Stimulated activated CD4-positive, alpha-beta T cell treated with anti-CD3 and anti-CD28 coated beads, Interleukin-2, amount 100 ng/mL, for 24 hours (primary cell): ENCODE data around the gene DSC1.
"Not testable (repeated sequence)": the region's sequence is repeated elsewhere in the genome, so short reads cannot be mapped to it uniquely, and the experiment has no call there.

Experiments
- DNase-seq, 2 donors: peaks; one replicate each; pipeline ENCODE4 v3.0.0-alpha.2; 2020

Gene DSC1, protein sequence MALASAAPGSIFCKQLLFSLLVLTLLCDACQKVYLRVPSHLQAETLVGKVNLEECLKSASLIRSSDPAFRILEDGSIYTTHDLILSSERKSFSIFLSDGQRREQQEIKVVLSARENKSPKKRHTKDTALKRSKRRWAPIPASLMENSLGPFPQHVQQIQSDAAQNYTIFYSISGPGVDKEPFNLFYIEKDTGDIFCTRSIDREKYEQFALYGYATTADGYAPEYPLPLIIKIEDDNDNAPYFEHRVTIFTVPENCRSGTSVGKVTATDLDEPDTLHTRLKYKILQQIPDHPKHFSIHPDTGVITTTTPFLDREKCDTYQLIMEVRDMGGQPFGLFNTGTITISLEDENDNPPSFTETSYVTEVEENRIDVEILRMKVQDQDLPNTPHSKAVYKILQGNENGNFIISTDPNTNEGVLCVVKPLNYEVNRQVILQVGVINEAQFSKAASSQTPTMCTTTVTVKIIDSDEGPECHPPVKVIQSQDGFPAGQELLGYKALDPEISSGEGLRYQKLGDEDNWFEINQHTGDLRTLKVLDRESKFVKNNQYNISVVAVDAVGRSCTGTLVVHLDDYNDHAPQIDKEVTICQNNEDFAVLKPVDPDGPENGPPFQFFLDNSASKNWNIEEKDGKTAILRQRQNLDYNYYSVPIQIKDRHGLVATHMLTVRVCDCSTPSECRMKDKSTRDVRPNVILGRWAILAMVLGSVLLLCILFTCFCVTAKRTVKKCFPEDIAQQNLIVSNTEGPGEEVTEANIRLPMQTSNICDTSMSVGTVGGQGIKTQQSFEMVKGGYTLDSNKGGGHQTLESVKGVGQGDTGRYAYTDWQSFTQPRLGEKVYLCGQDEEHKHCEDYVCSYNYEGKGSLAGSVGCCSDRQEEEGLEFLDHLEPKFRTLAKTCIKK

DNA sequence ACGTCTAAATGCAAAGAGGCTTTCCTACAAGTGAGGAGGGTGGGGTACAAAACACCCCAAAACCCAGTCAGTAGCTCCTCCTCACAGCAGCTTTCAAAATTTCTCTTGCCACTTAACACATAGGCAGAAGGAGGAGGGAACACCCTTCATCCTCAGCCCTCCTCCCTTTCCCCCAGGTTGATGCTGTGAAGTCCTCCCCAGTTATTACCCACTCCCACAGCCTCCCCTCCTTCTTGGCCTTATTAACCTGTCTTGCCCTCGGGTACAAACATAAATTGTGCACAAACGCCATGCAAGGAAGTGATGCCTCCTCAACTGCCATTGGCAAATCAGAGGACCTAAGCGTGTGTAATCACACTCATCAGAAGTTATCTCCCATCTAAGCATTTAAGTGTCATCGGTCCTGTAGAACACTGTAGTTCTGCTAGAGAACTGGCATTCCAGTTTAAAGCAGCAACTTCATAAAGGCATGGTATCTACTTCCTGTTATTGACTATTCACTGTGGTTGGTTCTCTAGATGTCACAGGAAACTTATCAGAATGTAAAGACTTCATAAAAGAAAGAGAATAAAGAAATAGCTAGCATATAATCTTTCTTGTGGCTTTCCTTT lies at the start of gene DSC1:
DSC1 (minus strand) TSS at position 32 of the 611 bp plus-strand sequence. CDS start 262 bp downstream, outside the sequence.
- no peak for DNase-seq

DNA sequence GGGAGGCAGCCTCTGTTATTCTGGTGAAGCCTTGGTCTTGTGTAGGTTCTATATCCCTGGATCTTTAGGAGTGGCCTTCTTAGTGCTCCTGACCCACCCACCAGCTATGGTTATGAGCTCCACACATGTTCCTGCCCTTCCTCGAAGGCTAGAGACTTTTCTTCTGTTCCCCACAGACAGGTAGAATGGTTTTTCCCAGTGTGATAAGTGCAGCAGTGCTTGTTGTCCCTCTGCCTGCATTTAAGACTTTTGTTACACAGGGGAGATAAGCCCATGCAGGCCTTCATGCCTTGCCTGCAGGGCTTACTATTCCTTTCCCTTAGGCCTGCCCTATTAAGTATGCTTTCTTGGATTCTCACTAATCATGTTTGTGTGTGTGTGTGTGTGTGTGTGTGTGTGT lies 48.4 kb upstream of the DSC1 start:
- DNase-seq = no peak

GRCh38 chr18:31209041-31209440 lies 46.4 kb upstream of the DSC1 start:
- no peak for DNase-seq

DNA sequence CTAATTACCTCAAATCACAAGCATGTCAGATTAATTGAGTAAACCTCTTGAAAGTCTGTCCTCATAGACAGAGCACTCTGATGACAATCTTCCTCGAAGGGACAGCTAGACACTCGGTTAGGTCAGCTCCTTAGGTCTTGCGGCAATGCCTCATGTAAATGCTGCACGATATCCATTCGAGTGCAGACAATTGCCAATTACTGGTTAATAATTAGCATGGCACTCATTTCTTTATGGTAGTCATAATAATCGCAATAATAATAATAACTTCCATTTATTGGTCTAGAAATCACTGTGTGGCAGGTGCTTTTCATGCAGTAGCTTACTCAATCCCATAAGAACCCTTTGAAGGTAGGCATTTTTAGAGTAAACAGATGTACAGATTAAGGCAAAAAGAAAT lies 44.7 kb upstream of the DSC1 start:
- no peak for DNase-seq

DNA sequence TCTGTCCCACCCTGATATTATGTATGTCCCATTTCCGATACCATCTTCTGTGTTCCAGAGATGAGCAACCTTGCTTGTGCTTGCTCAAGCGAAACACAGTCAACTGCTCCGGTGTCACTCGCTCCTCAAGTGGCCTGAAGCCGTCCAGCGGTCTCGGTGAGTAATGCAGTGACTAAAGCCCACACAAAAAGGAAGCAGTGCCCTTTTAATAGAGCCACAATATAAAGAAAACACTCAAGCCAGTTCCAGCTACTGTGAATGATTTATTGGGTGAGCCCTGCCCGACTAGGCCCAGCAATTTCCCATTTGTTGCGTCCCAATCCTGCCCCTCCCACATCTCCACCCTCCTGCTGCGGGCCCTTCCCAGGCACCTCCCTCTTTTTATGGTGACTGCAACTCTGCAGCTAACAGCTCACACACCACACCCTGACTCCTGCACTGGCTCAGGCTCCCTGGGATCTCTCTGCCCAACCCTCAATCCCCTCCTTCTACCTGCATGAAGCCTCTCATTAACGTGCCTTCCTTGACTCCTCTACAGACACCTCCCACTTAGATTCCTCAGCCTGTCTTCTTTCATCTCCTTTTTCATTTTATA lies 44.2 kb upstream of the DSC1 start:
- no peak for DNase-seq

DNA sequence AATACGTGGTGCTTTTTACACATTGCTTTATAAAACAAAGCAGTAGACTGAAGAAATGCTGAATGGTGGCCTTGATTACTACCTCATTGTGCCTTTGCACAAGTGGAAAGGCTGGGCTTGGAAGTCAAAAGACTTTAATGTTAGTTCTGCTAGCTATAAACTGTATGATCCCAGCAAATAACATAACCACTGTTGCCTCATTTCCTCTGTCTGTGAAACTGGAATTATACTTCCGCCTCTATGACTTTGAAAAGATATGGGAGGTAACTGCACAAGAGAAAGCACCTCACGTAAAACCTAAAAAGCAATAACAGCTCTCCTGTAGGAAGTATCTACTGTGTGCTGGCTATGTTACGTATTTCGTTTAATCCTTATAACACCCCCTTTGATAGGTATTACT lies 43.4 kb upstream of the DSC1 start:
- DNase-seq = no peak

- DNase-seq = no peak
These were observed 42.6 kb upstream of the DSC1 start for GRCh38 chr18:31205273-31205672.

GRCh38 chr18:31204833-31205232 lies 42.2 kb upstream of the DSC1 start:
- DNase-seq = no peak

DNA sequence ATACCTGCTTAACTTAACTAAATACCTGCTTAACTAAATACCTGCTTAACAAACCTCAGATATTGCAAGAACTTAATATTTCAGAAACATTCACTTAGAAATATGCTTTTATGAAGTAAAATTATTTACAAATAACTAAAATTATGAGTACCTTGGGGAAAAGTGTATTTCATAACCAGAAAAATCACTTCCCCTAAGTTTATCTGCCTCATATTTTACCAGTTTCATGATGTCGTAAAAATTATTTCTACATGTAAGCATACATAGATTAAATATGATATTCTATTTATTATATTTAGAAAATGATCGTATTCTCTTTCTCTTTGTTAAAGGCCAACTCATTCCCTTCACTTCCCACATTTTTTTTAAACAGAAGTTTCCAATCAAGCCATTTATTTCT lies 41.5 kb upstream of the DSC1 start:
- no peak for DNase-seq

GRCh38 chr18:31203794-31204148 lies 41.1 kb upstream of the DSC1 start:
- no peak for DNase-seq

DNA sequence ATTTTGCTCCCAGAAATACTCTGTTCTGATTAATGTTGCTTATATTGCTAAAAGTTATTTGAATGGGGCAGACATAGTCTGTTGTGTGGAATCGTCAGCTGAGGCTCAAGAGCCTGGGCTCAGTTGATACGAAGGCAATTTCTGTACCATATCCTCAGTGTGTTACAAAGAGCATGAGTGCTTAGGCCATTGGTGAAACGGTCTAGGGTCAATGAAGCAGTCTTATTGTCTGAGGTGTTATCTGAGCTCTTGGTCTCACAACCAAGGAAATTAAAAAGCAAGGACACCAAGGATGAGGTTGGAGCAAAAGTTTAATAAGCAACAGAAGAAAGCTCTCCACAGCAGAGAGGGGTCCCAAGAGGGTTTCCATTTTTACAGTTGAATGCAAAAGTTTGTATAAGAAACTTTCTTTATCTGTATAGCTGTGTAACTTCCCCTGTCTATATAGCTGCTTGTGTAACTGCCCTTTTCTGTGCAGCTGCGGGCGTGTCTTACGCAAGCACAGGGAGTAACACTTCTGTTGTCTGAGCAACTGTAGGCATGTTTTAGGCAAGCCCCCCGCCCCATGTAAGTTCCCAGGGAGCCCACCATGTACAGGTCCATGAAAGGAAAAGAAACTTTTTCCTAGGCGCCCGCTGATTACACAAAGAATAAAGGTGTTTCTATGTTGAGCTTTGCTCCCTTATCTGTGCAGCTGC lies 40.6 kb upstream of the DSC1 start:
- DNase-seq = no peak

- DNase-seq = no peak
These were observed 36.6 kb upstream of the DSC1 start for GRCh38 chr18:31199190-31199769.

GRCh38 chr18:31197676-31198075 lies 35.0 kb upstream of the DSC1 start:
- DNase-seq = no peak

DNA sequence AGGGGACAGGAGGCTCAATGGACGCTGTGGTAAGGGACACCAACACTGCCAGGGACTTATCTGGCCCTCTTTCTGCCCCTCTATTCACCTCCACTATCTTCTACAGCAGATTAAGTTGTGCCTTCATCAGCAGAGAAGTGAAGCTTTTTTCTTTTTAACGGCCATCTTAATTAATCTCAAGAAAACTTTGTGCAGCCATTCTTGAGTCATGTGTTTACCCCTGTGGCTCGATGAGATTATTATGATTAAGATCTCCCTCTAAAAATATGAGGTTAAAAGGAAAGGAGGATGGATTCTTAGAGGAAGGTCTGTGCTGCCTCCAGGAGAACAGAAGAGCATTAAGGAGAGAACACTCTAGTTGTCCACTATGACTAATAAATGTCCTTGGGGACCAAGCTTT lies 32.4 kb upstream of the DSC1 start:
- no peak for DNase-seq

- no peak for DNase-seq
These were observed 29.6 kb upstream of the DSC1 start for GRCh38 chr18:31192086-31192776.

GRCh38 chr18:31190919-31191318 lies 28.3 kb upstream of the DSC1 start:
- no peak for DNase-seq

DNA sequence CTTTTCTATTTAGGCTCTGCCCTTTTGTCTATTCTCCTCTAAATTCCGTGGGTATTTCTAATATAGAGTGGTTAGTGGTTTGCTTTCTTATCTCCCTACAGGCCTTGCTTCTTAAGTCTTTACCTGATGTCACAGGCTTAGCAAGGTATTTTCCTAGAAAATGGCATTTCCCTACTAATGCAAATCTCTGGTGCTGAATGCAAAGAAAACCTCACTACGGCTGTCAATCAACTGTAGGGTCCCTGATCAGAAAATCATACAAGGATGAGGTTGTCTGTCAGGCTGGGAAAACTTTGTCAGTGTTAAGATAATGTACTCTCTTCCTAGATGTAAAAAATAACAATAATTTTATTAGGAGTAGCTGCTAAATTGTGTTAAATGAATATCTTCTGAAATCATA lies 27.1 kb upstream of the DSC1 start:
- no peak for DNase-seq

DNA sequence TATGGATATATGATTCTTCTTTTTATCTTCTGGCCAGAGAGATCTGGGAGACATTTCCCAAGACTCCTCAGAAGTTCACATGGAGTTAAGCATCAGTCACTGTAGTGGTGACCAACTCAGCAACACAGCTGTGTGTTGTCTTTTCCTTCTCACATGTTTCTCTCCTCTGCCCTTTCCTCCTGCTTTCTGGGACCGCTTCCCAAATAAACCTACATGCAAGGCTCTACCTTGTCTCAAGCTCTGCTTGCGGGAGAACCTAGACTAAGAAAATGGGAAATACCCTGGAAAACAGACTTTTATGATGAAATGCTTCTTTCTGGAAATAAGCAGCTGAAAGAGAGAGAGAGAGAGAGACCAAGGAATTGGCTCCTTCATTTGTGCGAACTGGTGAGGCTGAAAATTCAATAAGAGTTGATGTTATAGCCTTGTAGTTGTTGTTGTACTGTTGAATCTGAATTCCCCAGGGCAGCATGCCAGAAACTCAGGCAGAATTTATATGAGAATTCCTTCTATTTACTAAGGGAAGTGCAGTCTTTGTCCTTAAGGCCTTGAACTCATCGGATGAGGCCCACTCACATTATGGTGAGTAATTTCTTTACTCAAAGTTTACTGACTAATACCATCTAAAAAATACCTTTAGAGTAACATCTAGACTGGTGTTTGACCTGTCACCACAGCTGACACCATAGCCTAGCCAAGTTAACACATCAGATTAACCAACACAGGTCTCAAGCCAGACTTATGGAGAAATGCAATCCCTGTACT lies 22.7 kb upstream of the DSC1 start:
- no peak for DNase-seq

DNA sequence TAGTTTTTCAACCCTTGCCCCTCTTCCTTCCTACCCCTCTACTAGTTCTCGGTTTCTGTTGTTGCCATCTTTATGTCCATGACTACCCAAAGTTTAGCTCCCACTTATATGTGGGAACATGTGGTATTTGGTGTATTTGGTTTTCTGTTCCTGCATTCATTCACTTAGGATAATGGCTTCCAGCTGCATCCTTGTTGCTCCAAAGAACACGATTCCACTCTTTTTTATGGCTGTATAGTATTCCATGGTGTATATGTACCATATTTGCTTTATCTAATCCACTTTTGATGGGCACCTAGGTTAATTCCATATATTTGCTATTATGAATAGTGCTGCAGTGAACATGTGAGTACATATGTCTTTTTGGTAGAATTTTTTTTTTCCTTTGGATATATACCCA lies 20.6 kb upstream of the DSC1 start:
- no peak for DNase-seq

GRCh38 chr18:31177369-31177768 lies 14.7 kb upstream of the DSC1 start:
- not testable (repeated sequence) for DNase-seq

GRCh38 chr18:31176531-31176930 lies 13.9 kb upstream of the DSC1 start:
- DNase-seq = no peak
